RKO (cell line): ENCODE data around the gene NABP1.

Experiments
- DNase-seq: peaks from one replicate; pipeline ENCODE4 v3.0.0-alpha.2; 2016; ENCODE audit warnings: low spot score

Gene NABP1

DNA sequence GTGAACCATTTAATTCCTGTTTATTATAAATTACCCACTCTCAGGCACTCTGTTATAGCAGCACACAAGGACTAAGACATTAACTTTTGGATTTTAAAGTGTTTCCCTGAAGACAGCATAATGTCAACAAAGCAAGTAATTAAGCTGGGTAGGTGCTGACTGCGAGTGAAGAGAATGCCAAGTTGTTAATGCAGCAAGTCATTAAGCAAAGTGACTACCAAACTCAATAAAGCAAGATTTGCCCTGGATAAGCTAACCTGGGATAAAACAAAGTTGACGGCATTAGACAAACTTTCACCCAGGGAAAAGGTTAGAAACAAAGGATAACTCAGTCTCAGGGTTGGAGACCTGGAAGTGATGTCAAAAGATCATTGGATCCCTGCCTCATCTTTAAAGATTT, 28.4 kb upstream of the NABP1 start:
- DNase-seq: no peak

- DNase-seq: no peak
Measured at GRCh38 chr2:191650896-191651773, 26.8 kb upstream of the NABP1 start.

GRCh38 chr2:191653667-191654391, 24.1 kb upstream of the NABP1 start:
- no peak for DNase-seq

- no peak for DNase-seq
Measured at GRCh38 chr2:191656391-191656790, 21.5 kb upstream of the NABP1 start.

GRCh38 chr2:191656792-191657191, 21.1 kb upstream of the NABP1 start:
- no peak for DNase-seq

- no peak for DNase-seq
Measured at GRCh38 chr2:191657977-191658376, 20.0 kb upstream of the NABP1 start.

DNA sequence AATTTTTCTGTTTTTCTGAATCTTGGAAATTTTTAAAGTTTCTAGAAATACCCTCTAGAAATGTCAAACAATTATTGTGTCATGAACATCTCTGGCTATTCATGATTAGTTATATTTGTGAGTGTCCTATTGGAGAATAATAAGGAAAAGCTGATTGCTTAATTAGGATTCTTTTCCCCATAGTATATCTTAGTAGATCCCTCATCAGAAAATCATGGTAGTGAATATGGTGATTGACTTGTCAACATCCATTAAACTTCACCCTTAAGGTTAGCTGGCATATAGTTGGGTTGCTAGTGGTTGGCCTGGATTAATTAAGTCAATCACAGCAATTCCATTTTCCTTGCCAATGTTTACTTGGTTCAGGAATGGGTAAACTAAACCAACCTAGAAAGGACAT, 18.7 kb upstream of the NABP1 start:
- DNase-seq: no peak

DNA sequence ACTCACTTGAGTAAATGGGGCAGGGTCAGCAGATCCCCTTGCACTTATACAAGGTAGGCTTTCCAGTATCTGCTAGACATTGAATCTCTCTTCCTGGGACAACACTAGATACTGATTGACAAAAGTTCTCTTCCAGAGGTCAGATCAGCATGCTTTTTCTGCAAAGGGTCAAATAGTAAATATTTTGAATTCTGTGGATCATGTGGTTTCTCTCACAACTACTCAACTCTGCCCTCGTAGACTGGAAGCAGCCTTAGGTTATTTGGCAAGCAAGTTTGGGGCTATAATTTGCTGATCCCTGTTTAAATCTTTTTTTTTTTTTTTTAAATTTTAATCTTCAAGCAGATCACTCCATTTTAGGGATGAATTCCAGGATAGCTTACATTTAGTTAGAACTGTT, 17.4 kb upstream of the NABP1 start:
- DNase-seq: no peak

DNA sequence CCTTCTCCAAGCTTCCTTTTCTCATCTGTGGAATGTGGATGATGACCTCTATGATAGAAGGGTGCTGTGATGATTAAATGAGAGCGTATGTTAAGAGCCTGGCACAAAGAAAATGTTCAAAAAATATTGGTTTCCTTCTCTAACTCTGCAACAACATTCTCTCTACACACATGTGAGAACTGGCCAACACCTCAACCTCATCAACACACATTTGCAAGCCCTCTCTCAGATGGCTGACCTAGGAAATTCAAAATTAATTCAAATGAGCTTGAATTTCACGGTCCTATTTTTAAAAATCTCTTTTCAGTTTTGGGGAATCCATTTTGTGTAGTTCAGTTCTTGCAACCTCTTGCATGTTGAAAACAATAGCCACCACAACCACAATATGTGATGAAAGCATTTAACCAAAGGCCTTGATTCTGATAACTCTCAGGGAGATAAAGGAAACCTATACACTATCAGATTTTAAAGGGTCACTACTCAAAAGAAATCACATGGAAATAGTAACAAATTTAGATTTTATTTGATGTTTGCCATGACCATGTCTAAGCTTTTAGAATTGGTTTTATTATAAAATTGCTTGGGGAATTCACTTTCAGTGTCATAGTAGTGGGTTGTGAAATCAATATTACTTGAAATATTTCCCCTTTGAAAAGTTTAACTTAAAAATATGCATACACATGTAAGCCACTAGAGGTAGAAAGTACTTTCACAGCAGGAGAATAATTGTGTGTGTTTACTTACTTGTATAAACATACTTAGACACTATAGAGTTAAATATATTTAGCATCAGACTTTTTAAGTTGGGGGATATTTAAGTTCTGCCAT, 16.6 kb upstream of the NABP1 start:
- no peak for DNase-seq

DNA sequence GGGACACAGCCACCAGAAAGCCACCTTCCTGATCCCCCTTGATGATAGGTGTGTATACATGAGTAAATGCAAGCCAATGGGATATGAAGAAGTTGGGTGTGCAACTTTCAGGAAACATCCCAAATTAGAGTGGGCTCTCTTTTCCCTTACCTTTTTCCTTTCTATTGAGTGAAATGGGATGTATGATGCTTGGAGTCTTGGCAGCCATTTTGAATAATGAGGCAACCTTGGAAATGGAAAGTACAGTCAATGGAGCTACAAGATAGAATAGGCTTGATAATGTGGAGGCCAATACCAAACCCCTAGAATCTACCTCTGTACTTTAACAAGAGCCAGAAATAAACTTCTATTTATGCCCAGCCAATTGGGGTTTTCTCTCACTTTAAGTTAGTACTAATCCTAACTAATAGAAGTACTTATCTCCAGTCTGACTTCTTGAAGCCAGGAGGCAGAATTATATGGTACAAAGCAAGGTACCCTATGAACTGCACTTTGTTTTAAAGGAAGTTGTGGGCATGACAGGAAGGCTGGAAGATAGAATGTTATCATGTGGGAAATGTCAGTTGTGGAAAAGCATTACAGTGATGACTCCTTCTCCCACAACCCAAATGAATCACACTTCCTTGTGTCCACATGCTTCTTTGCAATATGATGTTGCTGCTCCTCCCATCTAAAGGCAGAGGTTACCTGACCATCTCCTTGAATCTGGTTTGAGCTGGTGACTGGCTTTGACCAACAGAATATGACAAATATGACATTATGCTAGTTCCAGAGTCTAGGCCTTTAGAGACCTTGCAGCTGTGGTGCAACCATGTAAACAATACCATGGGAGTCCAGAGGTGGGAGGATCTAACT, 12.9 kb upstream of the NABP1 start:
- DNase-seq: peak; percentile 49

- DNase-seq: no peak
Measured at GRCh38 chr2:191666226-191666625, 11.7 kb upstream of the NABP1 start.

- no peak for DNase-seq
Measured at GRCh38 chr2:191666732-191667131, 11.2 kb upstream of the NABP1 start.

GRCh38 chr2:191670076-191670475, 7.9 kb upstream of the NABP1 start:
- DNase-seq: no peak

DNA sequence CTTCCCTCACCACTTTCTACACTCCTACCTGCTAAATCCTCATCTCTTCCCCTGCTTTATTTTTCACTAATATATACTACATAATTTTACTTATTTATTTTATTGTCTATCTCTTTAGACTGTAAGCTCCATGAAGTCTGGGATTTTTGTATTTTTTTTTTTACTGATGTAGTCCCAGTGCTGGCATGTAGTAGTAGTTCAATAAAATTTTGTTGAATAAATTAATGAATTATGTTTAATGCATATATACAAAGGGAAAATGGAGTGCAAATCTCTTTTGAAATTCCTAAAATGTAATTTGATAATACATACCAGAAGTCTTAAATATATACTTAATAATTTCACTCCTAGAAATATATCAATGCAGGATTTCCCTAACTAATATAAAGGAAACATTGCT, 7.1 kb upstream of the NABP1 start:
- no peak for DNase-seq

DNA sequence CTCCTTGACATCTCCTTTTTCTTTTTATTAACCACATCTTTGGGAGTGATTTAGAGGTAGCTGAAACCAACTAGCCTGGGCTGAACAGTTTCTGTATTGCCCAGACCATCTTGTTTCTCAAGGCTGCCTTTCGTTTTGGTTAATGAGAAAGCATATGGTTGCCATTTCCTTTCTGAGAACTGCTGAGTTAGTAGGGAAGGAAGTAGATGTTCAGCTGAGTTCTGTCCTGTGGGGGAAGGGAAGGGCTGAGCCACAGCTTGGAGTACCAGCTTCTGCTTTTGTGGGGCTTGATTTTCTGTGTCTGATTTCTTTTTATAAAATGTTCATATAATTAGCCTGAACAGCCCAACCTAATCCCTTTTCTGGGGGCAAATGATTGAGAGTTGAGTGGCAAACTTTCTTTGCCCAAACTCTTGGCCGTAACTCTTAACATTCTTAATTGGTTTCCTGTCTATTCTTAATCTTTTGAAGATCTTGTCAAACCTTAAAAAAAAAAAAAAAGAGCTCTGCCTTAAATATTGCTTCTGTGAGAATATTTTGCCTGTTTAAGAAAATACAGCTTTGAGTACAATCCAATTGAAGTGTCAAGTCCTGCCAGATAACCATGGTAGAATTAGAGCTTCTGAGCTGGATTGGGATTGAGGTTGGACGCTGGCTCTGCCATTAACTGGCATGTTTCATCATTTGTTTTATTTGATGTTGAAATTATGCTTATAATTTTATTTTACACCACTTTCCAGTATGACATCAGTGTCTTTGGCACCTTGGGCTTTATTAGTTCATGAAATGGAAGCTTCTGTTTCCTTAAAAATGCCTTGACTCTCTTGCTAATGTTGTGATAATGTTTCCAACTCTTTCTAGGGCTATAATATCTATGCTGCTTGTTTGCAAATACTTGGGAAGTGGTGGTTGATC, 1.9 kb upstream of the NABP1 start:
- DNase-seq: no peak

GRCh38 chr2:191676790-191677645, 918 bp upstream of the NABP1 start:
- peak; percentile 89 for DNase-seq

- DNase-seq: peak; percentile 90
Measured at GRCh38 chr2:191678437-191679100, 633 bp downstream of the NABP1 start.

DNA sequence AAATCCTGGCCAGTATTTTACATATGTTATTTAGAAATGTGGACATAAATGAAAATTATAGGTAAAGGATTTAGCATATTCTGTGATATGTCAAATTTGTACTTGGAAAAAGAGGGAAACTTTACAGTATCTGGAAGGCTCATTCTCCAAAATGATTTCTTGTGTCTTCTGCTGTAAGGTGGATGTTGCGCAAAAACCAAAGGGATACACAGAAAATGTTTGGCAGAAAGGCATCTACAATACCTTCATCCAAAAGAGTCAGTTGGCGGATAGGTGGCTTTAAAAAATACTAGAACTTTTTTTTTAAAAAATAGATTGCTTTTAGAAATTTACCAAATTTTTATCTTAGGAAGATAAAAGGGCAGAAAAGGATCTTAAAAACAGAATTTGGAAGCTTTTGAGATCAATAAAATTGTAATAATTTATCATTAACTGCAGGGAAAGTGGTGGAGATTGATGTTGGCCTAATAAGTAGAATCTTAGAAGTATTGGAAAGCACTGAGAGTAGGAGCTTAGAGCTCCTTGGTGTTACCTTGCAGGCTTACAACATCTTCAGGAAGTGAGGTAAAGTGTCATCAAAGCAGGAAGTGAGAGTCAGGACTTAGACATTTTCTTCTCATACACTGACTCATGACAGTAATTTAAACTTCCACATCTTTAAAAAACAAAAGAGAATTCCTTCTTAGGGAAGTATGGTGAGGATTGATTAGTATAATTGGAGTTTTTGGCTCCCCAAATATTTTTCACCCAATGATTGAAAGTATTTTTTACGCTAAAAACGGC, 2.1 kb downstream of the NABP1 start:
- peak; percentile 99 for DNase-seq
